Measurements from ENCODE around the gene VPS54. TPM values are rescaled to one million over a fixed set of nuclear protein-coding genes. Genes with fewer than 3 reads are reported as not detected.

Gene VPS54
- polyA plus RNA-seq, 1 of the 3 experiments (the other 2 are of a cell fraction) = 5.3 TPM

DNA sequence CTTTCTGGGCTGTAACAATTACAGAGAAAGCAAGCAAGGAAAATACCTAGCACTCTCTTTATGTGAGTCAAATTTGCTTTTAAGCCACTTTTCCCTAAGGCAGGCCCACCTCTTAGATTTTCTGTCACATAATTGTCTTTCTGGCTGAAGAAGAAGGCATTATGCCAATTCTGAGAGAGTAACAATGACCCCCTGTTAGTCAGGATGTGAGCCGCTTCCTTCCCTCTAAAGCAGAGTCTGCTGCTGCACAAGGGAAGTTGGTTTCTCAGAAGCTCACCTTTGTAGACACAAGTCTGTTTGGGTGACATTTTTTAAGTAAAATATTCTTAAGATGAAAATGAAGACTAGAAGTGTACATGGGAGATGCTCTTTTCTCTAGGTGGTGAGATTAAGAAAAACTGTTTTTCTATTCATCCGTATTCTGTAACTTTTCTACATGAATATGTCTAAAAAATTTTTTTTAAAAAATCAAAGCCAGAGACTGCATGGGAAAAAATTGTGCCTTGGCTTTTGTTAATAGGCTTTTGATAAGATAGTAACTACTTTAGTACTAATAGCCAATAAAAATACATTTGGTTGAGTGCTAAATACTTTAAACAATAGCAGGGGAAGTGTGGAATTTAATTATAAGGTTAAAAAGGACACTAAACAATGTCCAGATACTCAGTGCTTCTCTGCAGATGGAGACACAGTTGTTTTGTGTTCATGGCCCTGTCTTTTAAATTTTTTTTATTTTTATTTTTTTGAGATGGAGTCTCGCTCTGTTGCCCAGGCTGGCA is 33.4 kb upstream of the VPS54 start:
- CTCF ChIA-PET = interaction anchor here (0.5 to 9.9 kb wide), 3 partner anchors 21 to 435 kb away, joined by 3 to 235 read pairs (median 16); no protein-coding TSS in a partner anchor
- H3K4me1 ChIP-seq (ENCODE audit: control insufficient read depth in 1 of 2, insufficient read depth in 2 of 2, low read depth in 1 of 2, low read length in 1 of 2) = peaks cover 0 to 19% of the 10 kb centered on the region in 2 experiments; a peak in 2 of 4 replicates

DNA sequence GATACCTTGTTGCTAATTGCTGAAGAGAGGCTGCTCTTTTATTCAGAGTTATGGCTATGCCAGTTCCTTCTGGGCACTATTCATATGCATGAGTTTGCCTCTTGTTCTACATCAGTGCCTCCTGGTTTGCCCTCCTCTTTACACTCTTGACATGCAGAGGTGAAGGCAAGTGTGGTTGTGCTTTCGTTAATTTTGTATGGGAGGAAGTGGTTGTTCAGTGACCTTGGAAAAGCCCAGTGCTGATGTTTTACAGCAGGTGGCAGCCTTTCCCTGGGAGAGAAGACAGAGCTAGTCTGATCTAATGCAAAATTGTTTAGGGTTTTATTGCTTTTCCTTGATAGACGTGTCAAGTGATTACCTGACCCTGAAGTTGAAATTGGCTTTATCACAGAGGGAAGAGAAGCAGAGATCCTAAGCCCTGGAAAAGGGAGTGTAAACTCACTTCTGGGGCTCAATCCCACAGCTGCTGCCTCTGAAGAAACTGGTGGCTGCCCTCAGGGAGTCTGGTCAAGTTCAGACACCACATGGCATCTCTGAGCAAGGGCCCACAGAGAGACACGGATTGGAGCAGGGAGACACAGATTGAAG is 30.5 kb upstream of the VPS54 start:
- DNase-seq = peak; percentile 71
- H3K4me2 ChIP-seq = no peak overlapping the region
- 13% methylated on average over 3 of the region's 3 CpGs for WGBS (ENCODE audit: low lambda C conversion rate)
- H3K27ac ChIP-seq (ENCODE audit: low read depth in 2 of 2, low read length in 1 of 2) = no peak overlapping the region; a peak in 1 of 4 replicates
- H3K36me3 ChIP-seq (replicated peaks in 1 of 2; ENCODE audit: control insufficient read depth in 1 of 2, insufficient read depth in 2 of 2, low read length in 1 of 2) = no peaks in the 10 kb centered on the region
- no peaks in the 10 kb centered on the region for H3F3A ChIP-seq (replicated peaks; ENCODE audit: insufficient read depth)
- H3K4me1 ChIP-seq (ENCODE audit: control insufficient read depth in 1 of 2, insufficient read depth in 2 of 2, low read depth in 1 of 2, low read length in 1 of 2) = peaks cover 0 to 19% of the 10 kb centered on the region in 2 experiments; a peak in 2 of 4 replicates
- H3K4me3 ChIP-seq (ENCODE audit: low read depth in 2 of 2, low read length in 1 of 2) = no peak overlapping the region
- no peaks in the 10 kb centered on the region for H3K27me3 ChIP-seq (ENCODE audit: insufficient read depth)
- no peaks in the 10 kb centered on the region for H4K20me1 ChIP-seq (ENCODE audit: insufficient read depth)
- H3K9me2 ChIP-seq = no peaks in the 10 kb centered on the region
- H3K9ac ChIP-seq = no peak overlapping the region
- ChIA-PET POLR2A (interaction anchor here (1.0 kb wide), 1 partner anchor 278 kb away, joined by 5 read pairs; no protein-coding TSS in a partner anchor), CTCF (interaction anchor here (0.6 to 9.9 kb wide), 51 partner anchors 8 to 839 kb away, joined by 3 to 235 read pairs (median 4); partner anchors contain the start of gene AFTPH)
- H2AFZ ChIP-seq (ENCODE audit: low read depth) = peak overlapping the region; percentile 16; the same call in 1 of the 2 replicates
- H3K79me2 ChIP-seq (ENCODE audit: insufficient read depth) = no peaks in the 10 kb centered on the region
- H3K9me3 ChIP-seq = no peaks in the 10 kb centered on the region
- peak; percentile 7; the same call in 1 of the 2 replicates for TF ChIP-seq MXI1 (IDR thresholded peaks at IDR 0.05; ENCODE audit: low read depth, low read length)
- no peak for TF ChIP-seq TEAD4 (IDR thresholded peaks at IDR 0.05; ENCODE audit: borderline replicate concordance, insufficient read depth)
- TF ChIP-seq FOXJ3 (CRISPR knock-in tag; IDR thresholded peaks at IDR 0.05) = no peak
- TF ChIP-seq, protein P1, sequence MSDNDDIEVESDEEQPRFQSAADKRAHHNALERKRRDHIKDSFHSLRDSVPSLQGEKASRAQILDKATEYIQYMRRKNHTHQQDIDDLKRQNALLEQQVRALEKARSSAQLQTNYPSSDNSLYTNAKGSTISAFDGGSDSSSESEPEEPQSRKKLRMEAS (IDR thresholded peaks at IDR 0.05; ENCODE audit: low read depth) = no peak
- peak; percentile 32; the same call in 1 of the 2 replicates for TF ChIP-seq RCOR1 (IDR thresholded peaks at IDR 0.05; ENCODE audit: low read length)
- TF ChIP-seq, protein P2, sequence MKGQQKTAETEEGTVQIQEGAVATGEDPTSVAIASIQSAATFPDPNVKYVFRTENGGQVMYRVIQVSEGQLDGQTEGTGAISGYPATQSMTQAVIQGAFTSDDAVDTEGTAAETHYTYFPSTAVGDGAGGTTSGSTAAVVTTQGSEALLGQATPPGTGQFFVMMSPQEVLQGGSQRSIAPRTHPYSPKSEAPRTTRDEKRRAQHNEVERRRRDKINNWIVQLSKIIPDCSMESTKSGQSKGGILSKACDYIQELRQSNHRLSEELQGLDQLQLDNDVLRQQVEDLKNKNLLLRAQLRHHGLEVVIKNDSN (IDR thresholded peaks at IDR 0.05; ENCODE audit: borderline replicate concordance, low read depth) = no peak
- TF ChIP-seq CHD2 (IDR thresholded peaks at IDR 0.05; ENCODE audit: low read length, partially characterized antibody) = peak; percentile 32
- no peak for TF ChIP-seq YY1 (IDR thresholded peaks at IDR 0.05; ENCODE audit: low read depth)
- TF ChIP-seq, protein P3, sequence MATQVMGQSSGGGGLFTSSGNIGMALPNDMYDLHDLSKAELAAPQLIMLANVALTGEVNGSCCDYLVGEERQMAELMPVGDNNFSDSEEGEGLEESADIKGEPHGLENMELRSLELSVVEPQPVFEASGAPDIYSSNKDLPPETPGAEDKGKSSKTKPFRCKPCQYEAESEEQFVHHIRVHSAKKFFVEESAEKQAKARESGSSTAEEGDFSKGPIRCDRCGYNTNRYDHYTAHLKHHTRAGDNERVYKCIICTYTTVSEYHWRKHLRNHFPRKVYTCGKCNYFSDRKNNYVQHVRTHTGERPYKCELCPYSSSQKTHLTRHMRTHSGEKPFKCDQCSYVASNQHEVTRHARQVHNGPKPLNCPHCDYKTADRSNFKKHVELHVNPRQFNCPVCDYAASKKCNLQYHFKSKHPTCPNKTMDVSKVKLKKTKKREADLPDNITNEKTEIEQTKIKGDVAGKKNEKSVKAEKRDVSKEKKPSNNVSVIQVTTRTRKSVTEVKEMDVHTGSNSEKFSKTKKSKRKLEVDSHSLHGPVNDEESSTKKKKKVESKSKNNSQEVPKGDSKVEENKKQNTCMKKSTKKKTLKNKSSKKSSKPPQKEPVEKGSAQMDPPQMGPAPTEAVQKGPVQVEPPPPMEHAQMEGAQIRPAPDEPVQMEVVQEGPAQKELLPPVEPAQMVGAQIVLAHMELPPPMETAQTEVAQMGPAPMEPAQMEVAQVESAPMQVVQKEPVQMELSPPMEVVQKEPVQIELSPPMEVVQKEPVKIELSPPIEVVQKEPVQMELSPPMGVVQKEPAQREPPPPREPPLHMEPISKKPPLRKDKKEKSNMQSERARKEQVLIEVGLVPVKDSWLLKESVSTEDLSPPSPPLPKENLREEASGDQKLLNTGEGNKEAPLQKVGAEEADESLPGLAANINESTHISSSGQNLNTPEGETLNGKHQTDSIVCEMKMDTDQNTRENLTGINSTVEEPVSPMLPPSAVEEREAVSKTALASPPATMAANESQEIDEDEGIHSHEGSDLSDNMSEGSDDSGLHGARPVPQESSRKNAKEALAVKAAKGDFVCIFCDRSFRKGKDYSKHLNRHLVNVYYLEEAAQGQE (IDR thresholded peaks at IDR 0.05; ENCODE audit: low read depth, low read length) = no peak
- peak; percentile 94 for TF ChIP-seq SMC3 (IDR thresholded peaks at IDR 0.05; ENCODE audit: low read depth, low read length)
- TF ChIP-seq EP300 (IDR thresholded peaks at IDR 0.05; ENCODE audit: borderline replicate concordance in 1 of 2, low read depth in 1 of 2, low read length in 1 of 2) = no peak
- TF ChIP-seq FOSL2 (IDR thresholded peaks at IDR 0.05; ENCODE audit: borderline replicate concordance, low read depth) = no peak
- no peak for TF ChIP-seq ELF1 (IDR thresholded peaks at IDR 0.05)

More for the DNA sequence above, 33.4 kb upstream of the VPS54 start:
- Histone ChIP-seq H3K4me2 (no peak overlapping the region), H3K4me3 (ENCODE audit: low read depth in 2 of 2, low read length in 1 of 2) (no peak overlapping the region), H3F3A (replicated peaks; ENCODE audit: insufficient read depth) (no peaks in the 10 kb centered on the region), H2AFZ (ENCODE audit: low read depth) (no peak overlapping the region), H4K20me1 (ENCODE audit: insufficient read depth) (no peaks in the 10 kb centered on the region), H3K27ac (ENCODE audit: low read depth in 2 of 2, low read length in 1 of 2) (peak overlapping the region in 1 of 2 experiments; percentile 93; a peak in 2 of 4 replicates), H3K27me3 (ENCODE audit: insufficient read depth) (no peaks in the 10 kb centered on the region), H3K9me3 (no peaks in the 10 kb centered on the region), H3K9ac (no peak overlapping the region), H3K36me3 (replicated peaks in 1 of 2; ENCODE audit: control insufficient read depth in 1 of 2, insufficient read depth in 2 of 2, low read length in 1 of 2) (no peaks in the 10 kb centered on the region), H3K9me2 (no peaks in the 10 kb centered on the region), H3K79me2 (ENCODE audit: insufficient read depth) (no peaks in the 10 kb centered on the region)
- POLR2A ChIA-PET = no interaction called here
- 82% methylated on average over 3 of the region's 3 CpGs for WGBS (ENCODE audit: low lambda C conversion rate)
- TF ChIP-seq, protein P4, sequence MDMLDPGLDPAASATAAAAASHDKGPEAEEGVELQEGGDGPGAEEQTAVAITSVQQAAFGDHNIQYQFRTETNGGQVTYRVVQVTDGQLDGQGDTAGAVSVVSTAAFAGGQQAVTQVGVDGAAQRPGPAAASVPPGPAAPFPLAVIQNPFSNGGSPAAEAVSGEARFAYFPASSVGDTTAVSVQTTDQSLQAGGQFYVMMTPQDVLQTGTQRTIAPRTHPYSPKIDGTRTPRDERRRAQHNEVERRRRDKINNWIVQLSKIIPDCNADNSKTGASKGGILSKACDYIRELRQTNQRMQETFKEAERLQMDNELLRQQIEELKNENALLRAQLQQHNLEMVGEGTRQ (IDR thresholded peaks at IDR 0.05; ENCODE audit: borderline replicate concordance, low read depth, low read length) = no peak
- no peak for TF ChIP-seq EZH2phosphoT487 (IDR thresholded peaks at IDR 0.05; ENCODE audit: borderline replicate concordance, low read depth)
- peak; percentile 20; the same call in 1 of the 2 replicates for TF ChIP-seq NFIC (IDR thresholded peaks at IDR 0.05; ENCODE audit: borderline replicate concordance)
- TF ChIP-seq TEAD4 (IDR thresholded peaks at IDR 0.05; ENCODE audit: borderline replicate concordance, insufficient read depth) = no peak
- TF ChIP-seq CHD2 (IDR thresholded peaks at IDR 0.05; ENCODE audit: low read length, partially characterized antibody) = peak; percentile 20
- 0 out of 2 replicates have a peak, but pooled peaks have one; percentile 18 for TF ChIP-seq RCOR1 (IDR thresholded peaks at IDR 0.05; ENCODE audit: low read length)
- TF ChIP-seq EP300 (IDR thresholded peaks at IDR 0.05; ENCODE audit: borderline replicate concordance in 1 of 2, low read depth in 1 of 2, low read length in 1 of 2) = peak in 1 of 2 experiments; percentile 72; a peak in 2 of 4 replicates
- peak; percentile 39 for DNase-seq
